ENCODE results near the gene BBS5.

GRCh38 chr2:169511818-169512217 is 32.5 kb downstream of the BBS5 start:
- TF ChIP-seq EZH2phosphoT487 (IDR thresholded peaks at IDR 0.05; ENCODE audit: insufficient read depth, low read depth) (no peak), EZH2 (IDR thresholded peaks at IDR 0.05; ENCODE audit: insufficient read depth, poor library complexity, severe bottlenecking) (no peak)

All from GM23248 (cell line).